ENCODE results near the gene RFX8.

The RFX8 gene

GRCh38 chr2:101492936-101493473 is 18.1 kb upstream of the RFX8 start:
- no peak overlapping the region for H3K4me3 ChIP-seq
- no peak overlapping the region for H3K27ac ChIP-seq

GRCh38 chr2:101486994-101487393 is 12.1 kb upstream of the RFX8 start:
- no peak overlapping the region for H3K27ac ChIP-seq

GRCh38 chr2:101486258-101486701 is 11.4 kb upstream of the RFX8 start:
- Histone ChIP-seq H3K4me3 (no peak overlapping the region), H3K27ac (peak overlapping the region in 1 of 21 experiments; percentile 34)

More at GRCh38 chr2:101486994-101487393, 12.1 kb upstream of the RFX8 start:
- no peak overlapping the region for H3K4me3 ChIP-seq

- Histone ChIP-seq H3K27ac (peak overlapping the region in 1 of 21 experiments; percentile 34), H3K4me3 (no peak overlapping the region)
These were observed 10.9 kb upstream of the RFX8 start for GRCh38 chr2:101485856-101486255.

- Histone ChIP-seq H3K4me3 (no peak overlapping the region), H3K27ac (no peak overlapping the region)
These were observed 5.9 kb upstream of the RFX8 start for GRCh38 chr2:101480764-101481163.

- no peak overlapping the region for H3K4me3 ChIP-seq
- H3K27ac ChIP-seq = no peak overlapping the region
These were observed 4.9 kb upstream of the RFX8 start for GRCh38 chr2:101479810-101480209.

- no peak overlapping the region for H3K4me3 ChIP-seq
- H3K27ac ChIP-seq = no peak overlapping the region
These were observed 4.4 kb upstream of the RFX8 start for GRCh38 chr2:101479328-101479727.

GRCh38 chr2:101478181-101479001 is 3.5 kb upstream of the RFX8 start:
- H3K27ac ChIP-seq = no peak overlapping the region
- no peak overlapping the region for H3K4me3 ChIP-seq

- Histone ChIP-seq H3K27ac (no peak overlapping the region), H3K4me3 (no peak overlapping the region)
These were observed 2.6 kb upstream of the RFX8 start for GRCh38 chr2:101477556-101477955.

GRCh38 chr2:101476605-101477208 is 1.8 kb upstream of the RFX8 start:
- Histone ChIP-seq H3K4me3 (no peak overlapping the region), H3K27ac (no peak overlapping the region)

- peak overlapping the region; percentile 34 to 93 (median 83) for H3K27ac ChIP-seq
- peak overlapping the region; percentile 33 to 60 (median 49) for H3K4me3 ChIP-seq
These were observed 806 bp downstream of the RFX8 start for GRCh38 chr2:101473911-101474701.

GRCh38 chr2:101473591-101473910 is 1.4 kb downstream of the RFX8 start:
- H3K4me3 ChIP-seq = peak overlapping the region; percentile 33 to 60 (median 49)
- H3K27ac ChIP-seq = peak overlapping the region; percentile 34 to 93 (median 83)

- H3K27ac ChIP-seq = no peak overlapping the region
These were observed 5.0 kb downstream of the RFX8 start for GRCh38 chr2:101469863-101470262.

GRCh38 chr2:101467306-101467705 is 7.6 kb downstream of the RFX8 start:
- H3K27ac ChIP-seq = no peak overlapping the region
- H3K4me3 ChIP-seq = no peak overlapping the region

More at GRCh38 chr2:101469863-101470262, 5.0 kb downstream of the RFX8 start:
- H3K4me3 ChIP-seq = no peak overlapping the region

GRCh38 chr2:101466426-101466825 is 8.5 kb downstream of the RFX8 start:
- Histone ChIP-seq H3K4me3 (no peak overlapping the region), H3K27ac (no peak overlapping the region)

- Histone ChIP-seq H3K4me3 (no peak overlapping the region), H3K27ac (peak overlapping the region in 8 of 21 experiments; percentile 10 to 81 (median 51))
These were observed 10.1 kb downstream of the RFX8 start for GRCh38 chr2:101464841-101465240.

- no peak overlapping the region for H3K4me3 ChIP-seq
- H3K27ac ChIP-seq = peak overlapping the region in 14 of 21 experiments; percentile 5 to 81 (median 55)
These were observed 10.8 kb downstream of the RFX8 start for GRCh38 chr2:101463911-101464641.

- Histone ChIP-seq H3K27ac (peak overlapping the region in 17 of 21 experiments; percentile 5 to 81 (median 47)), H3K4me3 (no peak overlapping the region)
These were observed 11.5 kb downstream of the RFX8 start for GRCh38 chr2:101463421-101463820.

- Histone ChIP-seq H3K27ac (no peak overlapping the region), H3K4me3 (no peak overlapping the region)
These were observed 13.5 kb downstream of the RFX8 start for GRCh38 chr2:101461381-101461780.

Data from skin epidermis (tissue), 12 donors.